Natural killer cell (primary cell): ENCODE data around the gene DOCK9. TPM values are rescaled to one million over a fixed set of nuclear protein-coding genes. Genes with fewer than 3 reads are reported as not detected.

ENCODE experiments used
- ATAC-seq, 3 donors: fragments of 150-1000 bp in 2 of 3; fragments of 200-7000 bp in 1 of 3; cut with Tn5 transposase; 1 replicate in 1 of 3; 2 replicates in 2 of 3; pipeline ENCODE4 v1.10.0; 2021; ENCODE audit warnings: mild to moderate bottlenecking in 2 of 3, moderate library complexity in 2 of 3
- DNase-seq, 2 donors: peaks; one replicate each; pipeline versions ENCODE4 v3.0.0 to v3.0.0-alpha.2; 2013 to 2021; ENCODE audit warnings: mixed read lengths in 1 of 2
- H3K27ac ChIP-seq: one replicate; pipeline ENCODE4 v1.5.1; 2013; ENCODE audit warnings: mild to moderate bottlenecking, low read length
- H3K27me3 ChIP-seq: one replicate; pipeline ENCODE4 v1.6.1; 2013; ENCODE audit warnings: low read length; ENCODE audit not compliant: control insufficient read depth, insufficient read depth
- H3K36me3 ChIP-seq: one replicate; pipeline ENCODE4 v1.6.1; 2013; ENCODE audit warnings: low read length; ENCODE audit not compliant: control insufficient read depth, insufficient read depth
- H3K4me1 ChIP-seq: one replicate; pipeline ENCODE4 v1.6.1; 2013; ENCODE audit warnings: low read length; ENCODE audit not compliant: control insufficient read depth, insufficient read depth
- H3K4me3 ChIP-seq: one replicate; pipeline ENCODE4 v1.5.1; 2013; ENCODE audit warnings: low read length
- H3K9me3 ChIP-seq: one replicate; pipeline ENCODE4 v1.6.1; 2013; ENCODE audit warnings: low read length; ENCODE audit not compliant: control insufficient read depth, insufficient read depth
- H3K27ac Mint-ChIP-seq, 2 donors: one replicate each; pipeline ENCODE4 v1.8.0; 2022; ENCODE audit warnings: mild to moderate bottlenecking in 2 of 2, mixed read lengths in 2 of 2, moderate library complexity in 1 of 2
- H3K27me3 Mint-ChIP-seq, 2 donors: one replicate each; pipeline ENCODE4 v1.8.0; 2022; ENCODE audit warnings: low read depth in 2 of 2, mixed read lengths in 2 of 2
- H3K36me3 Mint-ChIP-seq: one replicate; pipeline ENCODE4 v1.8.0; 2022; ENCODE audit warnings: mixed read lengths
- H3K4me1 Mint-ChIP-seq, 2 donors: one replicate each; pipeline ENCODE4 v1.8.0; 2022; ENCODE audit warnings: mixed read lengths in 2 of 2
- H3K4me3 Mint-ChIP-seq: one replicate; pipeline ENCODE4 v1.8.0; 2022; ENCODE audit warnings: mild to moderate bottlenecking, moderate library complexity, mixed read lengths
- H3K9me3 Mint-ChIP-seq, 2 donors: one replicate each; pipeline ENCODE4 v1.8.0; 2022; ENCODE audit warnings: mixed read lengths in 2 of 2
- CTCF ChIP-seq: fragments of 200-600 bp; IDR thresholded peaks from one replicate; pipeline ENCODE4 v1.8.0; 2022; ENCODE audit warnings: antibody characterized with exemption
- WGBS: methylation state at CpG from one replicate; pipeline ENCODE4 v1.1.7; 2013; ENCODE audit warnings: missing lambda C conversion rate; ENCODE audit not compliant: insufficient coverage; 5-methylcytosine and 5-hydroxymethylcytosine counted together
- intact Hi-C: fragments of 100-400 bp; cut with micrococcal nuclease; formaldehyde crosslinking; loops from one replicate; pipeline ENCODE4 v1.14.2; 2022
- total RNA-seq, 4 donors: library from RNA; stranded (reverse); fragments of 120-200 nt in 1 of 4; gene quantifications; one replicate each; pipeline versions ENCODE4 v1.2.3 to v1.2.4, GENCODE V29; 2013 to 2022

DOCK9 gene
- total RNA-seq, 3 donors from 2014 or later (not counting 1 experiment from before 2014, with no cell fraction given), result 31.5 to 42.5 (median 40.9) TPM

- Mint-ChIP-seq H3K4me3 (no peak overlapping the region), H3K27me3 (no peaks in the 10 kb centered on the region), H3K27ac (no peak overlapping the region), H3K4me1 (peaks cover 7 to 14% of the 10 kb centered on the region in 2 donors), H3K36me3 (no peaks in the 10 kb centered on the region), H3K9me3 (no peaks in the 10 kb centered on the region)
- no peaks in the 10 kb centered on the region for H3K27me3 ChIP-seq
- ATAC-seq (no peak), DNase-seq (no peak)
- H3K4me1 ChIP-seq, result no peaks in the 10 kb centered on the region
- no peak for TF ChIP-seq CTCF
- intact Hi-C loops, result no loop called here
- H3K27ac ChIP-seq, result no peak overlapping the region
- 100% methylated on average over 1 of the region's 2 CpGs for WGBS
- H3K4me3 ChIP-seq, result no peak overlapping the region
- H3K36me3 ChIP-seq, result no peaks in the 10 kb centered on the region
- H3K9me3 ChIP-seq, result no peaks in the 10 kb centered on the region
Measured at GRCh38 chr13:98927951-98928927, 49.6 kb downstream of the DOCK9 start.

- no peaks in the 10 kb centered on the region for H3K9me3 Mint-ChIP-seq
- no peaks in the 10 kb centered on the region for H3K36me3 Mint-ChIP-seq
- no peak overlapping the region for H3K4me3 ChIP-seq
- ATAC-seq (no peak), DNase-seq (no peak)
- H3K27me3 Mint-ChIP-seq, result no peaks in the 10 kb centered on the region
- no peak overlapping the region for H3K27ac ChIP-seq
- H3K4me3 Mint-ChIP-seq, result no peak overlapping the region
- no peaks in the 10 kb centered on the region for H3K27me3 ChIP-seq
- H3K27ac Mint-ChIP-seq, result no peak overlapping the region
- intact Hi-C loops, result no loop called here
- TF ChIP-seq CTCF, result no peak
- no peaks in the 10 kb centered on the region for H3K9me3 ChIP-seq
- no peaks in the 10 kb centered on the region for H3K4me1 ChIP-seq
- WGBS, result 100% methylated on average over 1 of the region's 4 CpGs
- peaks cover 7 to 8% of the 10 kb centered on the region in 2 donors for H3K4me1 Mint-ChIP-seq
- peaks cover 15% of the 10 kb centered on the region for H3K36me3 ChIP-seq
Measured at GRCh38 chr13:98925949-98926348, 51.9 kb downstream of the DOCK9 start.

GRCh38 chr13:98923641-98924397 is 54.0 kb downstream of the DOCK9 start:
- DNase-seq (no peak), ATAC-seq (no peak)
- no peak overlapping the region for H3K4me3 Mint-ChIP-seq
- H3K4me1 Mint-ChIP-seq, result peaks cover 4 to 8% of the 10 kb centered on the region in 2 donors
- Histone ChIP-seq H3K9me3 (no peaks in the 10 kb centered on the region), H3K27me3 (no peaks in the 10 kb centered on the region), H3K36me3 (peaks cover 18% of the 10 kb centered on the region), H3K27ac (no peak overlapping the region), H3K4me1 (peaks cover 3% of the 10 kb centered on the region), H3K4me3 (no peak overlapping the region)
- no peaks in the 10 kb centered on the region for H3K27me3 Mint-ChIP-seq
- 93% methylated on average over 8 of the region's 11 CpGs for WGBS
- no peak overlapping the region for H3K27ac Mint-ChIP-seq
- no peak for TF ChIP-seq CTCF
- H3K9me3 Mint-ChIP-seq, result no peaks in the 10 kb centered on the region
- intact Hi-C loops, result no loop called here
- no peaks in the 10 kb centered on the region for H3K36me3 Mint-ChIP-seq
